Mucosa of stomach (tissue), 1 donor: ENCODE data around the gene MB.
"Not testable (repeated sequence)": the region's sequence is repeated elsewhere in the genome, so short reads cannot be mapped to it uniquely, and the experiment has no call there.

Experiments
- H3K27me3 ChIP-seq: one replicate; pipeline ENCODE4 v1.7.0; 2013; ENCODE audit warnings: mild to moderate bottlenecking, low read length; ENCODE audit not compliant: control insufficient read depth, insufficient read depth
- H3K36me3 ChIP-seq: one replicate; pipeline ENCODE4 v1.7.0; 2013; ENCODE audit warnings: low read length; ENCODE audit not compliant: control insufficient read depth, insufficient read depth
- H3K4me1 ChIP-seq: one replicate; pipeline ENCODE4 v1.7.0; 2013; ENCODE audit warnings: mild to moderate bottlenecking, low read length; ENCODE audit not compliant: control insufficient read depth, insufficient read depth
- H3K4me3 ChIP-seq: one replicate; pipeline ENCODE4 v1.7.0; 2013; ENCODE audit warnings: low read length
- H3K9ac ChIP-seq: one replicate; pipeline ENCODE4 v1.7.0; 2013; ENCODE audit warnings: mild to moderate bottlenecking, low read length, moderate library complexity
- H3K9me3 ChIP-seq: one replicate; pipeline ENCODE4 v1.7.0; 2013; ENCODE audit warnings: mild to moderate bottlenecking, low read length, moderate library complexity; ENCODE audit not compliant: control insufficient read depth
- donor health status: Pancreatic carcinoma.

The MB gene

GRCh38 chr22:35634015-35634414 lies 16.9 kb upstream of the MB start:
- no peaks in the 10 kb centered on the region for H3K27me3 ChIP-seq
- no peaks in the 10 kb centered on the region for H3K4me1 ChIP-seq
- H3K9me3 ChIP-seq, result no peaks in the 10 kb centered on the region
- no peaks in the 10 kb centered on the region for H3K36me3 ChIP-seq
- H3K9ac ChIP-seq, result no peak overlapping the region
- no peak overlapping the region for H3K4me3 ChIP-seq

- H3K4me3 ChIP-seq, result no peak overlapping the region
- no peak overlapping the region for H3K9ac ChIP-seq
- no peaks in the 10 kb centered on the region for H3K27me3 ChIP-seq
- no peaks in the 10 kb centered on the region for H3K9me3 ChIP-seq
- no peaks in the 10 kb centered on the region for H3K36me3 ChIP-seq
- no peaks in the 10 kb centered on the region for H3K4me1 ChIP-seq
Measured at GRCh38 chr22:35633520-35633919, 16.4 kb upstream of the MB start.

DNA sequence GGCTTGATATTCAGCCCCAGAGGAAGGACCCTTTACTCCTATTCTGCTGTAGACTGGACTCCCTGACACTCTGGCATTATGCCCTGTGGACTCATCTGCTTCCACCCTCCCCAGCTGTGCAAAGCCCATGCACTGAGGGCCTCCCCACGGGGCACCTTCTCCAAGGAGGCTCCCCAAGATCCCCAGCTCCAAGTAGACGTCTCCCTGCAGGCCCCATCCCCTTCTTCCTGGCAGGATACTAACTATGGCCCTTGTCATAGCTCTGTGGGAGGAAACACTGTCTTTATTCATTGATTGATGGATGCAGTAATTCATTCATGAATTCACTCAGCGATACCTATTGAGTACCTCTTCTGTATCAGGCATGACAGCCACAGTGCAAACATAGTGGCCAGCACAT lies 15.8 kb upstream of the MB start:
- no peaks in the 10 kb centered on the region for H3K36me3 ChIP-seq
- no peaks in the 10 kb centered on the region for H3K4me1 ChIP-seq

DNA sequence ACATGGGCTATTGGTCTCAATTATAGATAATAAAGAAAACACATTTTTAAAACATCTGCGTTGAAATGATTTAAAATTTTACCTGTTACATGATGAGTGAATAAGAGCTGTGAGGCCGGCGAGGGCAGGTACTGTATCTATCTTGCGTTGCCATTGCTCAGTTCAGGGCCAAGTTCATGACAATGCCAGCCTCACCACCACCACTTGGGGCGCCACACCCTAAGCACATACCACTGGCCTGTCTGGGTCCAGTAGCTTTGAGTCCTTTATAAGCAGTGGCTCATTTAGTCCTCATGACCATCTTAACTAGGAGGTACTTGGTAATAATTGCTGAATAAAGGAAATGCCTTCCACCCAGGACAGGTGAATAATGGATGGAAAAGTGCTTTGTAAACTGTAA lies 14.5 kb upstream of the MB start:
- no peaks in the 10 kb centered on the region for H3K36me3 ChIP-seq
- H3K4me3 ChIP-seq, result no peak overlapping the region
- H3K4me1 ChIP-seq, result peaks cover 6% of the 10 kb centered on the region
- no peak overlapping the region for H3K9ac ChIP-seq
- H3K27me3 ChIP-seq, result no peaks in the 10 kb centered on the region
- H3K9me3 ChIP-seq, result no peaks in the 10 kb centered on the region

More for the DNA sequence above, 15.8 kb upstream of the MB start:
- H3K27me3 ChIP-seq, result no peaks in the 10 kb centered on the region
- no peak overlapping the region for H3K4me3 ChIP-seq
- no peak overlapping the region for H3K9ac ChIP-seq
- H3K9me3 ChIP-seq, result no peaks in the 10 kb centered on the region

DNA sequence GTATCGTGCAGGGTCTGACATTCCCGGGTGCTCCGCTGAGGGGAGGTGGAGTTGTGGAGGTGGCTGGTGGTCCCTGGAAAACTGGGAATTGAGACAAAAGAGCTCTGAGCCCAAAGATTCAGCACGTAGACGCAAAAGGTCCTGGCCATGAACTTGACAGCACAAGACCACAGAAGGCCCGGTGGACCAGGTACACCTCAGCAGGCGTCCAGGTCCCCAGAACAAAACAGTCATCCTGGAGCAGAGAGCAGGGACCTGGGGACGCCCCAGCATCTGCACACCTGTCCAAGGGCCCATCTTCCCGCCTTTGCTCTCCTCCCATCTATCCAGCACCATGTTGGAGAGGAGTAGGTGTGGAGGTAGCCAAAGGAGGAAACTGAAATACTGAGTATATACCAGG lies 13.8 kb upstream of the MB start:
- Histone ChIP-seq H3K4me1 (peaks cover 6% of the 10 kb centered on the region), H3K9ac (no peak overlapping the region), H3K36me3 (no peaks in the 10 kb centered on the region), H3K27me3 (no peaks in the 10 kb centered on the region), H3K9me3 (no peaks in the 10 kb centered on the region), H3K4me3 (no peak overlapping the region)

- Histone ChIP-seq H3K4me1 (peaks cover 6% of the 10 kb centered on the region), H3K9me3 (no peaks in the 10 kb centered on the region), H3K4me3 (no peak overlapping the region), H3K36me3 (no peaks in the 10 kb centered on the region), H3K27me3 (no peaks in the 10 kb centered on the region), H3K9ac (no peak overlapping the region)
Measured at GRCh38 chr22:35630387-35630793, 13.3 kb upstream of the MB start.

GRCh38 chr22:35629406-35630216 lies 12.5 kb upstream of the MB start:
- Histone ChIP-seq H3K9ac (no peak overlapping the region), H3K27me3 (no peaks in the 10 kb centered on the region), H3K36me3 (no peaks in the 10 kb centered on the region), H3K4me1 (peaks cover 6% of the 10 kb centered on the region), H3K9me3 (no peaks in the 10 kb centered on the region), H3K4me3 (no peak overlapping the region)

- Histone ChIP-seq H3K4me3 (no peak overlapping the region), H3K9me3 (no peaks in the 10 kb centered on the region), H3K27me3 (no peaks in the 10 kb centered on the region), H3K4me1 (peaks cover 6% of the 10 kb centered on the region), H3K36me3 (no peaks in the 10 kb centered on the region), H3K9ac (no peak overlapping the region)
Measured at GRCh38 chr22:35628732-35629131, 11.6 kb upstream of the MB start.

DNA sequence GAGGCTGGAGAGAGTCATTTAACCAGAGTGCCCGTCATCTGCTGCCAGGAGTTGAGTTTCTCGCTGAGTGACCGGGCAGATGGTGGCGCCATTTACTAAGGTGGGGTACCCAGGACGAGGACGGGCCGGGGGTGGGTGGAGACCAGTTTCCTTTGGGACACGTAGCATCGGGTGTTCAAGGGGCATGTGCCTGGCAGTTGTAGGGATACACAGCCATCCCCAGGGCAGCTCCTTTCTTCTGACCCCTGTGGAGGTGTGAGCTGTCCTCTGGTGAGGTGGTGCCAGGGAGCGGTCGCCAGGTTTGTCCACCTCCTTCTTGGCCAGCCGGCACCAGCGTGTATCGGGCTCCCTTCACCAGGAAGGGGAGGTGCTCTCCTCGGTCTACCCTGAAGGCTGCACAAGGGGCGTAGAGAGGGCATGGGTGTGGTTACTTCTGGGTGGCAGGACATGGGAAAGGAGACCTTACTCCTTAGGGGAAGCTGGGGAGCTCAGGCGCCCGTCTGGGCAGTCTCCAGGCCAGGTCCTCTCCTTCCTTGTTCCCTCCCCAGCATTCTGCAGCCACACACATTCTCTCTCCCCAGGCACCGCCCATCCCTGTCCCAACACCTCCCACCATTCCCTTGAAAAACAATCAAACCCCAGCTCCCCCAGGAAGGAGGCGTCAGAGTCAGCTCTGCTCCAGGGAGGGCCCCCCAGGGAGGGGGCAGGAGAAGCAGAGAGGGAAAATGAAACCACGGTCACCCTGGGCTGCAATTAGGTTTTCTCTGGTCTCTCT lies 10.3 kb upstream of the MB start:
- Histone ChIP-seq H3K4me1 (peaks cover 15% of the 10 kb centered on the region), H3K4me3 (peak overlapping the region; percentile 34), H3K9ac (peak overlapping the region; percentile 67), H3K9me3 (no peaks in the 10 kb centered on the region), H3K27me3 (no peaks in the 10 kb centered on the region), H3K36me3 (no peaks in the 10 kb centered on the region)

DNA sequence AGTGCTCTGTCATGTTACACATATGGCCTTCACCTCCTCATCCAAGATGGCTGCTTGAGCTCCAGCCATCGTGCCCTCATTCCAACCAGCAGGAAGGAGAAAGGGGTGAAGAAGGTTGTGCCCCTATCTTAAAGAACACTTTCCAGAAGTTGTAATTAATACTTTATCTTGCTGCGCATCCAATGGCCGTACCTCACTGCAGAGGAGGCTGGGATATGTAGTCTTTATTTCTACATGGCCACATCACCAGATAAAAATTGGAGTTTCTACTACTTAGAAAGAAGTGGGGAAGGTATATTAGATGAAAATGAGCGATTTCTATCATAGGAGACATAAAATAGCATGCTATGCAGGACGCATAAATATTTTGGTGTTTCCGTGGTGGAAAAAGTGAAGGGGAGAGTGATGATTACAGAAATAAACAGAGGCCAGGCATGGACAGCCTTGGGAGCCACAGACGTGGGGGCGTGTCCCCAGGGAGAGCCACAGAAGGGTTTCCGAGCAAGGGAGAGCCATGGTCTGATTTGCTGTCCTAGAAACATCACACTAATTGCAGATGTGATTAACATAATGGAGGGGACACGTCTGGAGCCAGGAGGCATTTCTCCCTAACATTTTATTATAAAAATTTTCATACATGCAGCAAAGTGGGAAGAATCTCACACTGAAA lies 8.8 kb upstream of the MB start:
- no peak overlapping the region for H3K4me3 ChIP-seq
- no peaks in the 10 kb centered on the region for H3K36me3 ChIP-seq
- H3K4me1 ChIP-seq, result peaks cover 19% of the 10 kb centered on the region
- H3K9ac ChIP-seq, result no peak overlapping the region
- H3K9me3 ChIP-seq, result no peaks in the 10 kb centered on the region
- no peaks in the 10 kb centered on the region for H3K27me3 ChIP-seq

GRCh38 chr22:35624547-35624946 lies 7.4 kb upstream of the MB start:
- Histone ChIP-seq H3K9ac (no peak overlapping the region), H3K36me3 (no peaks in the 10 kb centered on the region), H3K4me1 (peaks cover 19% of the 10 kb centered on the region), H3K9me3 (no peaks in the 10 kb centered on the region), H3K27me3 (no peaks in the 10 kb centered on the region), H3K4me3 (no peak overlapping the region)

DNA sequence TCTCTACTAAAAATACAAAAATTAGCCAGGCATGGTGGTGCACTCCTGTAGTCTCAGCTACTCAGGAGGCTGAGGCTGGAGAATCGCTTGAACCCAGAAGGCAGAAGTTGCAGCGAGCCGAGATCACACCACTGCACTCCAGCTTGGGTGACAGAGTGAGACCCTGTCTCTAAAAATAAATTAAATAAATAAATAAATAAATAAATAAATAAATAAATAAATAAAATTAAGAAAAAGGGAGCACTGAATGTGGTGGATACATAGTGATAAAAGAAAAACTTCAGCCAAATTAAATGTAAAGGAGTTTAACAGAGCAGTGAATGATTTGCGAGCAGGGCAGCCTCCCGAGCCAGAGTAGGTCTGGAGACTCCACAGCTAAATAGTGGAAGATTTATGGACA lies 6.8 kb upstream of the MB start:
- not testable (repeated sequence) for H3K27me3 ChIP-seq, H3K36me3 ChIP-seq, H3K9ac ChIP-seq, H3K9me3 ChIP-seq, H3K4me3 ChIP-seq
- H3K4me1 ChIP-seq, result peaks cover 19% of the 10 kb centered on the region
